Ovary (tissue), 9 donors: ENCODE measurements around the gene COL27A1. TPM values are rescaled to one million over a fixed set of nuclear protein-coding genes. Genes with fewer than 3 reads are reported as not detected.
A peak's percentile ranks its signal among the peaks of the same experiment; 100 is the strongest.

Experiments
- DNase-seq, 5 donors: peaks; one replicate each; pipeline ENCODE4 v3.0.0-alpha.2; 2019 to 2020
- H3K27ac ChIP-seq, 2 donors: fragments of 200-600 bp; one replicate each; pipeline versions ENCODE4 v1.5.1 to v1.8.0; 2019 to 2022
- H3K27me3 ChIP-seq: fragments of 200-600 bp; one replicate; pipeline ENCODE4 v1.8.0; 2022
- H3K36me3 ChIP-seq: fragments of 200-600 bp; sonication (generic); one replicate; pipeline ENCODE4 v1.5.1; 2019
- H3K4me1 ChIP-seq: one replicate; pipeline ENCODE4 v1.8.1; 2013; ENCODE audit warnings: mild to moderate bottlenecking, moderate library complexity; ENCODE audit not compliant: insufficient read depth
- H3K4me3 ChIP-seq: fragments of 200-600 bp; sonication (generic); one replicate; pipeline ENCODE4 v1.5.1; 2017
- H3K9me3 ChIP-seq, 2 donors: fragments of 200-600 bp in 1 of 2; sonication (generic) in 1 of 2; one replicate each; pipeline versions ENCODE4 v1.5.1 to v1.8.1; 2013 to 2019; ENCODE audit warnings: mild to moderate bottlenecking in 1 of 2, moderate library complexity in 1 of 2
- CTCF ChIP-seq, 3 donors: fragments of 450-650 bp in 2 of 3; fragments of 200-600 bp in 1 of 3; IDR thresholded peaks; one replicate each; pipeline versions ENCODE4 v1.5.1 to v1.8.0; 2016 to 2022; ENCODE audit warnings: antibody characterized with exemption in 3 of 3, mild to moderate bottlenecking in 1 of 3
- EP300 ChIP-seq: sonication (generic); formaldehyde crosslinking; IDR thresholded peaks from one replicate; pipeline ENCODE4 v1.6.1; 2017; ENCODE audit warnings: antibody characterized with exemption
- POLR2A ChIP-seq: fragments of 450-650 bp; IDR thresholded peaks from one replicate; pipeline ENCODE4 v1.6.1; 2017; ENCODE audit warnings: antibody characterized with exemption, mild to moderate bottlenecking, moderate library complexity
- WGBS, 3 donors: extraction: QIAGEN DNeasy Blood & Tissue Kit in 1 of 3; methylation state at CpG; one replicate each; pipeline versions ENCODE4 v1.1.5 to v1.1.7; 2013 to 2017; 5-methylcytosine and 5-hydroxymethylcytosine counted together
- intact Hi-C, 4 donors: fragments of 100-400 bp; cut with DNase I; formaldehyde crosslinking; loops; one replicate each; pipeline versions ENCODE4 v1.11.0 to v1.15.1; 2022 to 2023
- polyA plus RNA-seq, 2 donors: library from polyadenylated mRNA; stranded (reverse); fragments of 200-250 nt in 1 of 2; fragments of 350-450 nt in 1 of 2; fragmentation: Illumina TruSeq in 1 of 2; extraction: RNeasy Lipid Tissue Mini Kit (QIAGEN cat#74804) in 1 of 2; gene quantifications; one replicate each; pipeline ENCODE4 v1.2.3, GENCODE V29; 2013 to 2014
- total RNA-seq, 7 donors: library from RNA; depleted of rRNA in 2 of 7; stranded (reverse); fragments of >200 nt in 2 of 7; fragmentation: NEBNext Ultra II Directional in 3 of 7; extraction: Animal tissue kit (Norgen Biotek cat#: 25700) in 3 of 7; gene quantifications; one replicate each; pipeline versions ENCODE4 v1.1.0 to v1.2.4, GENCODE V29; 2016 to 2023
- donor health status: DM: no; HTN: no; CAD: no; lungs with moderate emphysema.
- donor health status: DM: no; HTN: no; CAD: no.
- donor health status: Bipolar disorder and iron deficiency.
- donor health status: DM: yes; HTN: yes; CAD: no.
- donor health status: DM: no; HTN: no; CAD: no.
- donor health status: DM: yes; HTN: yes; CAD: no.

COL27A1 gene
- total and polyA plus RNA-seq, 9 donors, result 5.2 to 91.2 (median 16.8) TPM

GRCh38 chr9:114355821-114356220 is 200.5 kb downstream of the COL27A1 start:
- TF ChIP-seq EP300, result no peak
- no peak for TF ChIP-seq CTCF (IDR thresholded peaks at IDR 0.05)
- no peak for TF ChIP-seq POLR2A
- Histone ChIP-seq H3K27me3 (no peaks in the 10 kb centered on the region), H3K4me3 (no peak overlapping the region), H3K9me3 (no peaks in the 10 kb centered on the region), H3K27ac (no peak overlapping the region), H3K4me1 (no peaks in the 10 kb centered on the region), H3K36me3 (no peaks in the 10 kb centered on the region)
- 90 to 94% (median 91%) methylated on average over 6 of the region's 6 CpGs for WGBS, 3 donors
- intact Hi-C loops, result no loop called here
- DNase-seq, result no peak

- 75 to 78% (median 78%) methylated on average over 6 of the region's 6 CpGs for WGBS, 3 donors
- DNase-seq, result no peak
- TF ChIP-seq POLR2A (no peak), EP300 (no peak), CTCF (IDR thresholded peaks at IDR 0.05) (no peak)
- Histone ChIP-seq H3K9me3 (no peaks in the 10 kb centered on the region), H3K27ac (no peak overlapping the region), H3K4me1 (no peaks in the 10 kb centered on the region), H3K27me3 (no peaks in the 10 kb centered on the region), H3K4me3 (no peak overlapping the region), H3K36me3 (no peaks in the 10 kb centered on the region)
- intact Hi-C loops, result no loop called here
Observed at GRCh38 chr9:114356792-114357191, 201.5 kb downstream of the COL27A1 start.

GRCh38 chr9:114357360-114357759 is 202.0 kb downstream of the COL27A1 start:
- no peak for DNase-seq
- Histone ChIP-seq H3K36me3 (no peaks in the 10 kb centered on the region), H3K9me3 (no peaks in the 10 kb centered on the region), H3K4me1 (no peaks in the 10 kb centered on the region), H3K27ac (no peak overlapping the region), H3K4me3 (no peak overlapping the region), H3K27me3 (no peaks in the 10 kb centered on the region)
- 81 to 87% (median 87%) methylated on average over 6 of the region's 6 CpGs for WGBS, 3 donors
- TF ChIP-seq POLR2A (no peak), CTCF (IDR thresholded peaks at IDR 0.05) (no peak), EP300 (no peak)
- intact Hi-C loops, result no loop called here

- intact Hi-C loops, result no loop called here
- Histone ChIP-seq H3K27me3 (no peaks in the 10 kb centered on the region), H3K4me1 (no peaks in the 10 kb centered on the region), H3K27ac (no peak overlapping the region), H3K9me3 (no peaks in the 10 kb centered on the region), H3K36me3 (no peaks in the 10 kb centered on the region), H3K4me3 (no peak overlapping the region)
- WGBS, 3 donors, result 94 to 95% (median 94%) methylated on average over 9 of the region's 9 CpGs
- TF ChIP-seq EP300, result no peak
- no peak for TF ChIP-seq CTCF (IDR thresholded peaks at IDR 0.05)
- DNase-seq, result peak in 1 of 5 donors; percentile 10
Observed at GRCh38 chr9:114357911-114358328, 202.6 kb downstream of the COL27A1 start.

GRCh38 chr9:114359801-114360200 is 204.5 kb downstream of the COL27A1 start:
- no peak for DNase-seq
- H3K4me1 ChIP-seq, result no peaks in the 10 kb centered on the region
- no peak overlapping the region for H3K4me3 ChIP-seq
- H3K9me3 ChIP-seq, result no peaks in the 10 kb centered on the region
- WGBS, 3 donors, result 92 to 99% (median 95%) methylated on average over 7 of the region's 7 CpGs
- H3K27me3 ChIP-seq, result no peaks in the 10 kb centered on the region
- H3K27ac ChIP-seq, result no peak overlapping the region
- no peaks in the 10 kb centered on the region for H3K36me3 ChIP-seq
- TF ChIP-seq CTCF (IDR thresholded peaks at IDR 0.05) (no peak), EP300 (no peak), POLR2A (no peak)
- intact Hi-C loops, result no loop called here
